Measurements from ENCODE around the gene SPATS1.

DNA sequence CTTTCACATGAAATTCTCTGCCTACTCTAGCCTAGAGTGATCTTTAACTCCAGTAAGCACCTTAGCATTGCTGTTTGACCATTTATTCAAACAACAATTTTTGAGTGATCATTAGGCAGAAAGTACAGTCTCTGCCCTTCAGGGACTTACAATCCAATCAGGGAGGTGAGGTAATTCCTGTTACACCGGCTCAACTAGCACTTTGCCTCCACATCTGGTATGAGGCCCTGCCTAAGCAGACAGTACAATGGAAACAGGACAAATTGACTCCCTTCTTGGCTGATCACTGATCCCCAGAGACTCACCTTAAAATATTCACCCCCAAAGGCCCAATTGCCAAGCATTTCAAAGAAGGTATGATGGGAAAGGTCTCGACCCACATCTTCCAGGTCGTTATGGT lies 30.7 kb upstream of the SPATS1 start:
- TF ChIP-seq, protein P1, sequence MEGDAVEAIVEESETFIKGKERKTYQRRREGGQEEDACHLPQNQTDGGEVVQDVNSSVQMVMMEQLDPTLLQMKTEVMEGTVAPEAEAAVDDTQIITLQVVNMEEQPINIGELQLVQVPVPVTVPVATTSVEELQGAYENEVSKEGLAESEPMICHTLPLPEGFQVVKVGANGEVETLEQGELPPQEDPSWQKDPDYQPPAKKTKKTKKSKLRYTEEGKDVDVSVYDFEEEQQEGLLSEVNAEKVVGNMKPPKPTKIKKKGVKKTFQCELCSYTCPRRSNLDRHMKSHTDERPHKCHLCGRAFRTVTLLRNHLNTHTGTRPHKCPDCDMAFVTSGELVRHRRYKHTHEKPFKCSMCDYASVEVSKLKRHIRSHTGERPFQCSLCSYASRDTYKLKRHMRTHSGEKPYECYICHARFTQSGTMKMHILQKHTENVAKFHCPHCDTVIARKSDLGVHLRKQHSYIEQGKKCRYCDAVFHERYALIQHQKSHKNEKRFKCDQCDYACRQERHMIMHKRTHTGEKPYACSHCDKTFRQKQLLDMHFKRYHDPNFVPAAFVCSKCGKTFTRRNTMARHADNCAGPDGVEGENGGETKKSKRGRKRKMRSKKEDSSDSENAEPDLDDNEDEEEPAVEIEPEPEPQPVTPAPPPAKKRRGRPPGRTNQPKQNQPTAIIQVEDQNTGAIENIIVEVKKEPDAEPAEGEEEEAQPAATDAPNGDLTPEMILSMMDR (IDR thresholded peaks at IDR 0.05; ENCODE audit: insufficient read depth, low read length) = no peak
- TF ChIP-seq POLR2AphosphoS5 (IDR thresholded peaks at IDR 0.05; ENCODE audit: low read depth) (no peak), SPI1 (IDR thresholded peaks at IDR 0.05; ENCODE audit: borderline replicate concordance, low read depth) (no peak)
- TF ChIP-seq, protein P2, sequence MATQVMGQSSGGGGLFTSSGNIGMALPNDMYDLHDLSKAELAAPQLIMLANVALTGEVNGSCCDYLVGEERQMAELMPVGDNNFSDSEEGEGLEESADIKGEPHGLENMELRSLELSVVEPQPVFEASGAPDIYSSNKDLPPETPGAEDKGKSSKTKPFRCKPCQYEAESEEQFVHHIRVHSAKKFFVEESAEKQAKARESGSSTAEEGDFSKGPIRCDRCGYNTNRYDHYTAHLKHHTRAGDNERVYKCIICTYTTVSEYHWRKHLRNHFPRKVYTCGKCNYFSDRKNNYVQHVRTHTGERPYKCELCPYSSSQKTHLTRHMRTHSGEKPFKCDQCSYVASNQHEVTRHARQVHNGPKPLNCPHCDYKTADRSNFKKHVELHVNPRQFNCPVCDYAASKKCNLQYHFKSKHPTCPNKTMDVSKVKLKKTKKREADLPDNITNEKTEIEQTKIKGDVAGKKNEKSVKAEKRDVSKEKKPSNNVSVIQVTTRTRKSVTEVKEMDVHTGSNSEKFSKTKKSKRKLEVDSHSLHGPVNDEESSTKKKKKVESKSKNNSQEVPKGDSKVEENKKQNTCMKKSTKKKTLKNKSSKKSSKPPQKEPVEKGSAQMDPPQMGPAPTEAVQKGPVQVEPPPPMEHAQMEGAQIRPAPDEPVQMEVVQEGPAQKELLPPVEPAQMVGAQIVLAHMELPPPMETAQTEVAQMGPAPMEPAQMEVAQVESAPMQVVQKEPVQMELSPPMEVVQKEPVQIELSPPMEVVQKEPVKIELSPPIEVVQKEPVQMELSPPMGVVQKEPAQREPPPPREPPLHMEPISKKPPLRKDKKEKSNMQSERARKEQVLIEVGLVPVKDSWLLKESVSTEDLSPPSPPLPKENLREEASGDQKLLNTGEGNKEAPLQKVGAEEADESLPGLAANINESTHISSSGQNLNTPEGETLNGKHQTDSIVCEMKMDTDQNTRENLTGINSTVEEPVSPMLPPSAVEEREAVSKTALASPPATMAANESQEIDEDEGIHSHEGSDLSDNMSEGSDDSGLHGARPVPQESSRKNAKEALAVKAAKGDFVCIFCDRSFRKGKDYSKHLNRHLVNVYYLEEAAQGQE (IDR thresholded peaks at IDR 0.05; ENCODE audit: insufficient replicate concordance, low read depth) = no peak
